AG04450 (cell line): Measurements from ENCODE around the gene PTBP1. TPM values are rescaled to one million over a fixed set of nuclear protein-coding genes. Genes with fewer than 3 reads are reported as not detected.

Experiments
- CTCF ChIA-PET: fragments of 300-600, 350-600 bp; formaldehyde crosslinking; extraction: SDS; loops from one replicate; lab custom pipeline; 2022; ENCODE audit warnings: antibody characterized with exemption, inconsistent platforms; lab: Charles Lee
- POLR2A ChIA-PET: fragments of 350-600 bp; formaldehyde crosslinking; extraction: SDS; loops from one replicate; lab custom pipeline; 2021; ENCODE audit warnings: antibody characterized with exemption, inconsistent platforms; lab: Yijun Ruan, JAX
- DNase-seq: peaks from one replicate; pipeline ENCODE4 v3.0.0-alpha.2; 2011; ENCODE audit warnings: low read depth, low spot score
- H3K27ac ChIP-seq: one replicate; pipeline ENCODE4 v1.5.1; 2012; ENCODE audit warnings: low read depth, low read length, control low read depth
- H3K27me3 ChIP-seq: one replicate; pipeline ENCODE4 v1.6.0; 2012; ENCODE audit warnings: low read length; ENCODE audit not compliant: control insufficient read depth, insufficient read depth
- H3K4me3 ChIP-seq: 2 replicates; pipeline ENCODE4 v1.5.1; 2011; ENCODE audit warnings: mild to moderate bottlenecking, low read depth, low read length, control low read depth
- H3K9me3 ChIP-seq: 2 replicates; pipeline ENCODE4 v1.5.1; 2012; ENCODE audit warnings: low read length; ENCODE audit not compliant: control insufficient read depth, insufficient read depth
- polyA plus RNA-seq: library from polyadenylated mRNA; depleted of rRNA; stranded (reverse); fragments of >200 nt; gene quantifications from 2 replicates; pipeline ENCODE4 v1.2.3, GENCODE V29; 2011
- TF ChIP-seq, protein P1 (sequence below): IDR thresholded peaks from 2 replicates; pipeline ENCODE4 v1.5.1; 2011; ENCODE audit warnings: low read depth, low read length, control low read depth, inconsistent platforms

Gene PTBP1
- polyA plus RNA-seq, 1 experiment, result 141 TPM

DNA sequence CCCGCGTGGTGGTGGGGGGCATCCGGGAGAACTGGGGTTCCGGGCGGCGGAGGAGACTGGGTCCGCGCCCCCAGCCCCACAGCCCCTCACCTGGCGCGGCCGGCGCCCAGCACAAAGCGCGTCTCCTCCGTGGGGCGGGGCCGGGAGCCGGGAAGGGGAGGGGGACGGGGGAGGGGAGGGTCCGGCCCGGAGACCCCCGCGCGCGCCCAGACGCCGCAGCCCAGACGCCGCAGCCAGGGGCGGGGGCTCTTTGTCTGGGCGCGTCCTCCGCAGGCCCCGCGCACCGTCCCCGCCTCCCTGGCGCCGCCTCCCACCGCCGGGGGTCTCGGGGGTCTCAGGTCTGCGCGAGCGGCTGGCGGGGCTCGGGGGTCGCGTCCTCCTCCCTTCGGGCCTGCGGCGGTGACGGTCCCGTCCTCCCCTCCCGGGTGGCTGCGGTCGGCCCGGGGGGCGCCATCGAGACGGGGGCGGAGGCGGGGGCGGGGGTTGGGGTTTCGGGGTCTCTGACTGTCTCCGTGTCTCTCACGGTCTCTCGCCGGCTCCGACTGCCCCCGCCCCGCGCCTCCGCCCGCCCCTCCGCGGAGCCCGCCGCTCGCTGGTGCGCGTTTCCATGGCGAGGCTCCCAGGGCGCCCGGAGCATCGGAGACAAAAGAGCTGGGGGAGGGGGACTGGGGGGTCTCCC lies 24.7 kb downstream of the PTBP1 start, which contains the start of gene PLPPR3:
TSS of gene PLPPR3 (minus strand) at position 131 of the 679 bp plus-strand sequence. CDS start 396 bp downstream, outside the sequence.
- TF ChIP-seq, protein P1, sequence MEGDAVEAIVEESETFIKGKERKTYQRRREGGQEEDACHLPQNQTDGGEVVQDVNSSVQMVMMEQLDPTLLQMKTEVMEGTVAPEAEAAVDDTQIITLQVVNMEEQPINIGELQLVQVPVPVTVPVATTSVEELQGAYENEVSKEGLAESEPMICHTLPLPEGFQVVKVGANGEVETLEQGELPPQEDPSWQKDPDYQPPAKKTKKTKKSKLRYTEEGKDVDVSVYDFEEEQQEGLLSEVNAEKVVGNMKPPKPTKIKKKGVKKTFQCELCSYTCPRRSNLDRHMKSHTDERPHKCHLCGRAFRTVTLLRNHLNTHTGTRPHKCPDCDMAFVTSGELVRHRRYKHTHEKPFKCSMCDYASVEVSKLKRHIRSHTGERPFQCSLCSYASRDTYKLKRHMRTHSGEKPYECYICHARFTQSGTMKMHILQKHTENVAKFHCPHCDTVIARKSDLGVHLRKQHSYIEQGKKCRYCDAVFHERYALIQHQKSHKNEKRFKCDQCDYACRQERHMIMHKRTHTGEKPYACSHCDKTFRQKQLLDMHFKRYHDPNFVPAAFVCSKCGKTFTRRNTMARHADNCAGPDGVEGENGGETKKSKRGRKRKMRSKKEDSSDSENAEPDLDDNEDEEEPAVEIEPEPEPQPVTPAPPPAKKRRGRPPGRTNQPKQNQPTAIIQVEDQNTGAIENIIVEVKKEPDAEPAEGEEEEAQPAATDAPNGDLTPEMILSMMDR, result no peak
- ChIA-PET CTCF (no interaction called here), POLR2A (no interaction called here)

DNA sequence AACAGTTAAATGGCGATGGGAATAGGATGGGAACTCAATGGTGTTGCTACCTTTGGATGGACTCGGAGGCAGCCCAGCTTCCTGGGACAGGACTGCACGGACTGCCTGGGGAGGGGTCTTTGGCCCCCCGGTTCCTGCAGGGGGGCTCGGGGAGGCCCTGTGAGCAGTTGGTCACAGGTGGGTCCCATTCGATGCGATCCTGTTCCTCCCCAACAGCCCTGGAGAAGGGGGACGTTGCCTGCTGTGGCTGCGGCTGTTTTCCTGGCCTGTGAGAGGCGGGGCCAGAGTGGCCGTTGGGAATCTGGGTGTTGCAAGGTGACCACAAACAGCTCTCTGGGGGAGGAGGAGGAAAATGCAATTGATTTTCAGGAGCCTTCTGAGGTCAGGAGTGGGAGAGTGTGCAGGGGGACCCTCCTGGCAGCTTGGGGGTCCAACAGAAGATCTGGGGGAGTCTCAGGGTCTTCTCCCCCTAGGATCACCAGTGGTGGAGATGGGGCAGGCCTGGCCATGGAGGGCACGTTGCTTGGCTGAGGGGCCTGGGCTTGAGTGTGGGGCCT lies 26.4 kb downstream of the PTBP1 start:
- Histone ChIP-seq H3K27me3 (no peaks in the 10 kb centered on the region), H3K9me3 (peaks cover 5% of the 10 kb centered on the region; the same call in 1 of the 2 replicates), H3K4me3 (no peak overlapping the region), H3K27ac (no peak overlapping the region)
- ChIA-PET POLR2A (no interaction called here), CTCF (no interaction called here)
- TF ChIP-seq, protein P1, result no peak
- no peak for DNase-seq

More for the DNA sequence above, 24.7 kb downstream of the PTBP1 start, which contains the start of gene PLPPR3:
- Histone ChIP-seq H3K27ac (no peak within 1 kb of the TSS), H3K9me3 (peaks cover 5% of the 10 kb centered on the region; the same call in 1 of the 2 replicates), H3K27me3 (no peaks in the 10 kb centered on the region), H3K4me3 (peak within 1 kb of the TSS; percentile 48)
- DNase-seq, result no peak

DNA sequence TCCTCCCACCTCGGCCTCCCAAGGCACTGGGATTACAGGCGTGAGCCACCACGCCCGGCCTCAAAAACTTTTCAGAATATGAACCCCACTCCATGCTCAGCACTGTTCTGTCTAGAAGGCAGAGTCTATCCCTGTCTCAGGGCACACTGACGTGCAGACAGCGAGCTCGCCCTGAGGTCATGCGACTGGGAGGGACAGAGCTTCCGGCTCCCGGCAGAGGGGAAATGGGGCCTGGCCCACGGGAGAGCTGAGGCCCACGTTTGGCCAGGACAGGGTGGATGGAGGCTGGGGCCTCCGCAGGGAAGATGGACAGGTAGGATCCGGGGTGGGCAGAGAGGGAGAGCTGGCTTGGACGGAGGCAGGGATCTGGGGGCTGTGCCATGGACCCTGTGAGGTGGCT lies 27.6 kb downstream of the PTBP1 start:
- CTCF ChIA-PET, result interaction anchor here (0.6 kb wide), 1 partner anchor 23 kb away, joined by 7 read pairs; no protein-coding TSS in a partner anchor
- TF ChIP-seq, protein P1, result no peak
- H3K4me3 ChIP-seq, result no peak overlapping the region
- DNase-seq, result no peak
- no peaks in the 10 kb centered on the region for H3K27me3 ChIP-seq
- no peak overlapping the region for H3K27ac ChIP-seq
- peaks cover 5% of the 10 kb centered on the region; the same call in 1 of the 2 replicates for H3K9me3 ChIP-seq
- POLR2A ChIA-PET, result no interaction called here

DNA sequence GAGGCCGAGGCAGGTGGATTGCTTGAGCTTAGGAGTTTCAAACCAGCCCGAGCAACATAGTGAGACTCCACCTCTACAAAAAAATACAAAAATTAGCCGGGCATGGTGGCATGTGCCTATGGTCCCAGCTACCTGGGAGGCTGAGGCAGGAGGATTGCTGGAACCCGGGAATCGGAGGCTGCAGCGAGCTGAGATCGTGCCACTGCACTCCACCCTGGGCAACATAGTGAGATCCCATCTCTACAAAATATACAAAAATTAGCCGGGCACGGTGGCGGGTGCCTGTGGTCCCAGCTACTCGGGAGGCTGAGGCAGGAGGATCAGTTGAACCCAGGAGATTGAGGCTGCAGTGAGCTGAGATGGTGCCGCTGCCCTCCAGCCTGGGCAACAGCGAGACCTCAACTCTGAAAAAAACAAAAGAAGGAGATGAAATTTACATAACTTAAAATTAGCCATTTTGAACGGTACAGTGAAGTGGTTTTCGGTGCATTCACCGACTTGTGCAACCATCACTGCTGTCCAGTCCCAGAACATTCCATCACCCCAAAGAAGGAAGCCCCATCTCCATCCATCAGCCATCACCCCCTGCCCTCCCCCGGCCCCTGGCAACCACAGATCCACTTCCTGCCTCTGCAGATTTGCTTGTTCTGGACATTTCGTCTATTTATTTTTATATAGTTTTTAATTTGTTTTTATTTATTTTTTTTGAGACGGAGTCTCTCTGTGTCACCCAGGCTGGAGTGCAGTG lies 28.8 kb downstream of the PTBP1 start:
- Histone ChIP-seq H3K27me3 (no peaks in the 10 kb centered on the region), H3K27ac (no peak overlapping the region), H3K9me3 (peaks cover 5% of the 10 kb centered on the region; the same call in 1 of the 2 replicates), H3K4me3 (no peak overlapping the region)
- TF ChIP-seq, protein P1, result no peak
- ChIA-PET POLR2A (no interaction called here), CTCF (no interaction called here)
- no peak for DNase-seq
